Measurements from ENCODE around the gene TBC1D3E. TPM values are rescaled to one million over a fixed set of nuclear protein-coding genes. Genes with fewer than 3 reads are reported as not detected.
"Not testable (repeated sequence)": the region's sequence is repeated elsewhere in the genome, so short reads cannot be mapped to it uniquely, and the experiment has no call there.

Gene TBC1D3E
- not detected in 2 replicates for total RNA-seq (2014; rRNA removed; shearing (Covaris generic))

DNA sequence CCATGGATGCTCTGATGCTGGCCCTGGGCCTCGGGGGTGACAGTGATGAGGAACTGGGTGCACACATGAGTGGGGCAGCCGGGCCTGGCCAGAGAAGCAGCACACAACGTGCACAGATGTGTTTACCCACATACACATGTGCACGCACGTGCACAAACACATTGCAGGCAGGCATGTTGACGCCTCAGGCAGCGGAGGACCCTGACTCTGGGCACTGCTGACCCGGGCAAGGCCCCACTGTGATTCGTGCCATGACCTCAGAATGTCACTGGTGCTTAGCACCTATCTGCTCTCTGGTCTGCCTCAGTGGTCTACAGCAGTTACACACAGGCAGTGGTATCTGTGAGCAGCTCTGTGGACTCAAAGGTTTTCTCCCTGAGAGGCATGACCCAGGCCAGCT is at the start of gene TBC1D3E:
Gene TBC1D3E, plus strand, starts transcription at position 301 of the 400 bp plus-strand sequence. CDS start 1,545 bp downstream, outside the sequence.
- in situ Hi-C loops (cut with HindIII; ENCODE audit: low sequenced_read_pairs); DNase-seq (ENCODE audit: low spot score): not testable (repeated sequence)

DNA sequence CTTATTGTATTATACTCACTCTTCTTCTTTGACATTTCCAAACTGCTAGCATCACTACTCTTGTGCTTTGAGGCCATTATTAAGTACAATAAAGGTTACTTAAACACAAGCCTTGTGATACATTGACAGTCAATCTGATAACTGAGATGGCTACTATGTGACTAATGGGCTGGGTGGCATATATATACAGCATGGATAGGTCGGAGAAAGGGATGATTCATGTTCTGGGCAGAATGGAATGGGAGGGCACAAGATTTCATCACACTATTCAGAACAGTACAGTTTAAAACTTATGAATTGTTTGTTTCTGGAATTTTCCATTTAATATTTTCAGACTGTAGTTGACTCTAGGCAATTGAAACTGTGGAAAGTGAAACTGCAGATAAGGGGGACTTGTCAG is 40.4 kb upstream of the TBC1D3E start:
- DNase-seq (ENCODE audit: low spot score); in situ Hi-C loops (cut with HindIII; ENCODE audit: low sequenced_read_pairs): not testable (repeated sequence)

DNA sequence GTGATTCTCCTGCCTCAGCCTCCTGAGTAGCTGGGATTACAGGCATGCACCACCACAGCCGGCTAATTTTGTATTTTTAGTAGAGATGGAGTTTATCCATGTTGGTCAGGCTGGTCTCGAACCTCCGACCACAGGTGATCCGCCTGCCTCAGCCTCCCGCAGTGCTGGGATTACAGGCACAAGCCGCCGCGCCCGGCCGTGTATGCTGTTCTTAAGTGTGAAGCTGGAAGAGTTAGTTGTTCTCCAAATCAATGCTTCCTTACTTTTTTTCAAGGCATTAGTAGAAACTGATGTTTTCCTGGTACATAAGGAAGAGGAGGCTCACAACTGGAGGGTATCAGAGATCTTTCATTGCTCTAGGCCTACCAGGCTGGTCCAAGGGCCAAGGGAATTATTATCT is 39.6 kb upstream of the TBC1D3E start:
- in situ Hi-C loops (cut with HindIII; ENCODE audit: low sequenced_read_pairs); DNase-seq (ENCODE audit: low spot score): not testable (repeated sequence)

DNA sequence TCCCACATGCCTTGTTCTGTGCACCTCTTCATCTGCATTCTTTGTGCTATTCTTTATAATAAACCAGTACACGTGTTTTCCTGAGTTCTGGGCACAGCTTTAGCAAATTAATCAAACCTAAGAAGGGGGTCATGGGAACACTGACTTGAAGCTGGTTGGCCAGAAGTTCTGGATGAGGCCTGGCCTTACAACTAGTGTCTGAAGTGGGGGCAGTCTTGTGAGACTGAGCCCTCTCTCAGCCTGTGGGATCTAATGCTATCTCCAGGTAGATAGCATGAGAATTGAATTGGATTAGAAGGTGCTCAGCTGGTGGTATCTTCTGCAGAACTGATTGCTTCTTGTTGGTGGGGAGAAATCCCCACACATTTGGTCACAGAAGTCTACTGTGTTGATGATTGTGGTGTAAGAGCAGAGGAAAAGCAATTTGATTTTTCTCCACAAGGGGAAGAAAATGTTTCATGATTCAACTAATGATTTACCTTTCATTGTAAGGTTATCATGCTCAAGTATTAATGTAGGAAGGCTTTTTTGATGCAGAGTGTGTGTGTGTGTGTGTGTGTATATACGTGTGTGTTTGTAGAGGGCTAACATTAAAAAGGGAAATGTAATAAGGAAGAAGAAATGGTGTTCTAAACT is 33.6 kb upstream of the TBC1D3E start:
- in situ Hi-C loops (cut with HindIII; ENCODE audit: low sequenced_read_pairs); DNase-seq (ENCODE audit: low spot score): not testable (repeated sequence)

DNA sequence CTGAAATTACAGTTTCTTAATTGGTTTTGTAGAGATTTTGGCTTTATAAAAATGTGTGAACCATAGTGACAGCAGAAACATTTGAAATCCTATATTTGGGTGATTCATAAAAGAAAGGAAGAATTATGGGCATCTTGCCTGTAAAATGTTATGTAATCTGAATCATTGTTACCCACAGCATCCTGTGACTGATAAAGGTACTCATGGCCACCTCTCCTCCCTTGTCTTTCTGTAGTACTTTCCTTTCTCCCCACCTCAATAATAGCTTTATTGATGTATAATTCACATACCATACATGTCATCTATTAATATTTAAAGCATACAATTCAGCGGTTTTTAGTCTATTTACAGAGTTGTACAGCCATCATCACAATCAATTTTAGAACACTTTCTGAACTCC is 28.5 kb upstream of the TBC1D3E start:
- DNase-seq (ENCODE audit: low spot score); in situ Hi-C loops (cut with HindIII; ENCODE audit: low sequenced_read_pairs): not testable (repeated sequence)

DNA sequence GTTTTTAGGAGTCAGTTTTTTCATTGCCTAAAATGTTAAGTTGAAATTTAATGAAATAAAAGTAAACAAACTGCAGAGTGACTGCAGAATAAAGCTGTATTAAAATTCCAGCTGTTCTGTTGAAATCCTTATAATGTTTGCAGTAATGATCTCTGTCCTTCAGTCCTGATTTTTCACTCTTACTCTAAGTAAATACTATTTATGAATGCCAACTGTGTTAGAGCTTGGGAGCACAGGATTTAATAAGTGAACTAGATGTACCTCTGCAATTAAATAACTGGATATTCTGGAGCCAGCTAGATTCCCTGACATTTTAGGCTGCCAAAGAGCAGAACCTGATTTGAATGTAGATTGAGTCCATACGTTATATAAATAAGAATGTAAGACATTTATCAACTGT is 7.9 kb upstream of the TBC1D3E start:
- in situ Hi-C loops (cut with HindIII; ENCODE audit: low sequenced_read_pairs); DNase-seq (ENCODE audit: low spot score): not testable (repeated sequence)

DNA sequence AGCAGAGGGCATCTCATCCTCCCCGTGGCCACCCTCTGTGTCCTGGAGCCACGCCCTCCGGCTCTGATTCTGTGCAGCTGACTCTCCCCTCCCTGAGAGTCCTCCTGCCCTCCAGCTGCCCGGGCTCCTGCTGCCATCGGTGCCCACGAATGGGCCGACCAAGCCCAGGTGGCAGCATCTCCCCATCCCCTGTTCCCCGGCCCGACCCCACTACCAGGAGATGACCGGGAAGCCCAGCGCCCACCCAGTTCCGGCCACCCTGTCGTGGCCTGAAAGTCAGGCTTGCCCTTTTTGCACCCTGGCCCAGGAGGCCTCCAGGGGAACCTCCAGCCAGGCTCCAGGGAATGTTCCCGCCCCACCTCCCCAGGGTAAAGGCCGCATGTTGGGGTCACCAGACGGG is 7.1 kb downstream of the TBC1D3E start:
- DNase-seq (ENCODE audit: low spot score); in situ Hi-C loops (cut with HindIII; ENCODE audit: low sequenced_read_pairs): not testable (repeated sequence)

Other genes with a start within 250 kb of the TBC1D3E start
- 0.43 and 1.1 TPM in 2 replicates for gene TBC1D3K, start 203.5 kb upstream of the TBC1D3E start, total RNA-seq (2014; rRNA removed; shearing (Covaris generic))
- gene TBC1D3L, start 138.9 kb upstream of the TBC1D3E start, total RNA-seq (2014; rRNA removed; shearing (Covaris generic)): 0.55 and 1.6 TPM in 2 replicates
- not detected in 2 replicates for gene TBC1D3D, start 124.0 kb upstream of the TBC1D3E start, total RNA-seq (2014; rRNA removed; shearing (Covaris generic))
- gene TBC1D3C, start 59.3 kb upstream of the TBC1D3E start, total RNA-seq (2014; rRNA removed; shearing (Covaris generic)): 0.98 and 1.7 TPM in 2 replicates
- not detected in 2 replicates for gene TBC1D3, start 64.6 kb downstream of the TBC1D3E start, total RNA-seq (2014; rRNA removed; shearing (Covaris generic))
- 81.2 and 90.6 TPM in 2 replicates for gene MRPL45, start 169.2 kb downstream of the TBC1D3E start, total RNA-seq (2014; rRNA removed; shearing (Covaris generic))
- not detected in 2 replicates for gene GPR179, start 216.0 kb downstream of the TBC1D3E start, total RNA-seq (2014; rRNA removed; shearing (Covaris generic))
- 12.7 and 14.9 TPM in 2 replicates for gene SOCS7, start 223.9 kb downstream of the TBC1D3E start, total RNA-seq (2014; rRNA removed; shearing (Covaris generic))

Measured in G401 (cell line).